ENCODE results near the gene ESPNL.
"Not testable (repeated sequence)": the region's sequence is repeated elsewhere in the genome, so short reads cannot be mapped to it uniquely, and the experiment has no call there.

ESPNL gene

DNA sequence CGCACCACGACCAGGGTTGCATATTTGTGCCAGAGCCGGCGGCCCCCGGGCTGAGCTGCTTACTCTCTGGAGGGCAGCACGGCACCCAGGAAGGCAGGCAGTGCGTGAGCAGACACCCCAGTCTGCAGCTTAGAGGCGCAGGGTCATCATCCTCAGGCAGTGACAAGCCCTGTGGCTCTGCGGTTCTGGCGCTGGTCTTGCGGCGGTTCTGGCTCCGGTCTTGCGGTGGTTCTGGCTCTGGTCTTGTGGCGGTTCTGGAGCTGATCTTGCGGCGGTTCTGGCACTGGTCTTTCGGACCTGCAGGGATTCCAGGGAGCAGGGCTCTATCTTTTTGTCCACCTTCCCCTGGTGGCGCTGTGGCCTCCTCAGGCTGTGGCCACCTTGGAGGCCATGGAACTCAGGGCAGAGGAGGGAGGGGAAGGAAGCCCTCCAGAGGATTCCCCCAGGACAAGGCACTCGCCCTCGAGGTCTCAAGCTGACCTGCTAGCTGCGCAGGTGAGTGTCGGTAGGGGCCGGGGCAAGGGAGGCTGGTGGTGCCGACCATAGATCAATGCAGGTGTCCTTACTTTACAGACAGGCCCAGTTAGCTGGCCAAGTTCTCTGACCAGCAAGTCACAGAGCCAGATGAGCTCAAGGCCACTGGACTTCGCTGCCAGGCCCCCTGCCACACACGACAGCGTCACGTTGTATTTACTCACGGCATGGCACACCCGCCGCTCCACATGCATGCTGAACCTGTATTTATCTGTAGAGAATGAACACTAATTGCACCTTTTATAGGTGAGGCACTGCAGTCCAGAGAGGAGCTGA lies 14.9 kb downstream of the ESPNL start:
- no peak for DNase-seq (ENCODE audit: low spot score)

DNA sequence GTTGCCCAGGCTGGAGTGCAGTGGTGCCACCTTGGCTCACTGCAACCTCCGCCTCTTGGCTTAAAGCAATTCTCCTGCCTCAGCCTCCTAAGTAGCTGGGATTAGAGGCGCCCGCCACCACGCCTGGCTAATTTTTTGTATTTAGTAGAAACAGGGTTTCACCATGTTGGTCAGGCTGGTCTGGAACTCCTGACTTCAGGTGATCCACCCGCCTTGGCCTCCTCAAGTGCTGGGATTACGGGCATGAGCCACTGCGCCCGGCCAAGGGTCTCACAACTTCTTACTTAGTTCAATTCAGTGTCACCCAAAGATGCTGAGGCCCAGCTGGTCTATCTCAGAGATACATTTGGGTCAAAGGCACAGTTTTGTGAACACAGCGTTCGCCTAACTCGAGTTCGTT lies 15.6 kb downstream of the ESPNL start:
- DNase-seq (ENCODE audit: low spot score), result not testable (repeated sequence)

DNA sequence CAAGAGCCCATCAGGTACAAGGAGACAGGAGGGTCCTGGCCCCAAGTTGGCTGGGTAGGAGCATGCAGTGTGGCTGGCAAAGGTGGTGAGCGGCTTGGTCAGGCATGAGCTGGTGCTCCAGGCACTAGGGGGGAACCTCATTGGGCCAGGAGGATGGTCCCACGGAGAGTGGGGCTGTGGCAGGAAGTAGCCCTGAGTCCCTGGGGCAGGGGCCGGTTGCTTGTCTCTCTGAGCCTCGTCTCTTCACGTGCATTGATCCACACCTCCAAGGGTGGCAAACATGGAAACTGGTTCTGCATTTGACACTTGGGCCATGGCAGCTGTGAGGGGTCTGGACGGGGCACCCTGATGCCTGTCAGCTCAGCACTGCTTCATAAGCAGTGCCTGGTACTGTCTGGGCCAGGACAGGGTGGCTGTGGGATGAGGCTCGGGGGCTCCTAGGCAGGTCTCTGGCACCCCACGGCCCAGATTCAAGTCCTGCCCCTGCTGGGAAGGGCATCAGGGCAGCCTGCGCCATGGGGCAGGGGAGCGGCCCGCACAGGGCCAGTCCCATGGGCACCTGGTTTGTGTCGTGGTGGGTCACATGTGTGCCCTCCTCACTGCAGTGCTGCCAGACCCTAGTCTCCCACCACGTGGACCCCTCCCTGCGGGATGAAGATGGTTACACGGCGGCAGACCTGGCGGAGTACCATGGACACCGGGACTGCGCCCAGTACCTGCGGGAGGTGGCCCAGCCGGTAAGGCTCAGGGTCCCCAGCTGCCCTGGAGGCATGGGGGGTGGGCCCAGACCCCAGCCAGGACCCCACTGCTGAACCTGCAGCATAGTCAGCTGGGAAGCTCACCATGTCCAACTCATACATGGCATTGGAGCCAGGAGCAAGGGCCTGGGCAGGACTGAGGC lies 16.4 kb downstream of the ESPNL start:
- no peak for DNase-seq (ENCODE audit: low spot score)

DNA sequence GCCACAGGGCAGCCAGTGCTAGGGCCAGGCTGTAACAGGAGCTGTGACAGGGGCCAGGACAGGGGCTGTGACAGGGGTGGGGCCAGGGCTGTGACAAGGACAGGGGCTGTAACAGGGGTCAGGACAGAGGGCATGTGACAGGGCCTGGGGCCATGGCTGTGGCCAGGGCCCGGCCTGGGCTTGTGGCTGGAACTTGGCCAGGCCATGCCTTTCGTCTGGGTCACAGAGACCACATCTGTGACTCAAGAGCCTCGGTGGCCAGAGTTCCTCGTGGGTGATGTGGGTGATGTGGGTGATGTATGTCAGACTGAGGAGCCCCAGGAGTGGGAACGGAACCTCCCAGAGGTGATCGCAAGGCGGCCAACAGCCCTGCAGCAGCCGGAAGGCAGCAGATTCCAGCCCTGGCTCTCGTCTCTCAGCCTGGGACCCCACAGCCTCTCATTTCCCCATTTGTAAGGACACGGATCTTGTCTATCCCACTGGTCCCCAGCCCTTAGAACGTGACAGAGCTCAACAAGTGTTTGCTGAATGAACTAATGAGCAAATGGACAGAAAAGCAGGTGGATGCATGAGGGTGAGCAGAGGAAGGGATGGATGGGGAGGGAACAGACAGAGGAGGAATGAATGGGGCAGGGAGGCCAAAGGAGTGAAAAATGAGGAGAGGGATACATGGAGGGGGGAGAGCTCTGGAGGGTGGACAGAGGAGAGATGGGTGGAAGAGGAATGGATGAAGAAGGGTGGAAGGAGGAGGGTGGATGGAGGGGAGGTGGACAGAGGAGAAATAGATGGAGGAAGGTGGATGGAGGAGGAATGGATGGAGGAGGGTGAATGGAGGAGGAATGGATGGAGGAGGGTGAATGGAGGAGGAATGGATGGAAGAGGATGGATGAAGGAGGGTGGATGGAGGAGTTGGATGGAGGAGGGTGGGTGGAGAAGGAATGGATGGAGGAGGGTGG lies 17.3 kb downstream of the ESPNL start:
- no peak for DNase-seq (ENCODE audit: low spot score)

DNA sequence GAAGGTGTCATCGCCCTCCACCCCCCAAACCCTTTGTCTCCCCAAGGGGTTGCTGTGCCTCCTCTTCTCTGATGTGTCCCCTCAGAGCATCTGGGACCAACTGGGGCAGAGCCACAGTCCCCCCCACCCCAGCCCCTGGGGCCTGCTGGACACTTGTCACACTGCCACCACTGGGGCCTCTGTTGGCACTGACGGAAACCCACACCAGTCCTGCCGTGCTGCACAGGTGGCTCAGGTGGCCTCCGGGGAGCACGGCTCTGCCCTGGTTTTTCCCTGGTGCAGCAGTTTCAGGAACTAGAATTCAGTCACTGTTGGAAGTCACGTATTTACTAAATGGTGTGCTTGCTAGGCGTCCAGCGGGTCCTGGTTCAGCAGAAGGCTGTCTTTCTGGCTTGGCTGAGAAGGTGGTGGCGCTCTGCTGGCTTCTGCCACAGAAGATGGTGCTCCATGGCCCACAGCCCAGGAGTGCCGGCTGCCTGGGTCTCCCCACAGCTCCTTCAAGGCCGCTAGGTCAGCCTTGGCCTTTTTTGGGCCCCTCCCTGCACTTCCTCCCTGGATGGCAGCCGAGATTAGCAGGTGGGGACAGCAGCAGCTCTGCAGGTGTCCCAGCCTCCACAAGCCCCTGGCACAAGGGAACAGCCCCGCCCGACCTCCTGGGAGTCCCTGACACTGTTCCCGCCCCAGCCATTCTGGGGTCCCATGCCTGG lies 19.8 kb downstream of the ESPNL start:
- no peak for DNase-seq (ENCODE audit: low spot score)

DNA sequence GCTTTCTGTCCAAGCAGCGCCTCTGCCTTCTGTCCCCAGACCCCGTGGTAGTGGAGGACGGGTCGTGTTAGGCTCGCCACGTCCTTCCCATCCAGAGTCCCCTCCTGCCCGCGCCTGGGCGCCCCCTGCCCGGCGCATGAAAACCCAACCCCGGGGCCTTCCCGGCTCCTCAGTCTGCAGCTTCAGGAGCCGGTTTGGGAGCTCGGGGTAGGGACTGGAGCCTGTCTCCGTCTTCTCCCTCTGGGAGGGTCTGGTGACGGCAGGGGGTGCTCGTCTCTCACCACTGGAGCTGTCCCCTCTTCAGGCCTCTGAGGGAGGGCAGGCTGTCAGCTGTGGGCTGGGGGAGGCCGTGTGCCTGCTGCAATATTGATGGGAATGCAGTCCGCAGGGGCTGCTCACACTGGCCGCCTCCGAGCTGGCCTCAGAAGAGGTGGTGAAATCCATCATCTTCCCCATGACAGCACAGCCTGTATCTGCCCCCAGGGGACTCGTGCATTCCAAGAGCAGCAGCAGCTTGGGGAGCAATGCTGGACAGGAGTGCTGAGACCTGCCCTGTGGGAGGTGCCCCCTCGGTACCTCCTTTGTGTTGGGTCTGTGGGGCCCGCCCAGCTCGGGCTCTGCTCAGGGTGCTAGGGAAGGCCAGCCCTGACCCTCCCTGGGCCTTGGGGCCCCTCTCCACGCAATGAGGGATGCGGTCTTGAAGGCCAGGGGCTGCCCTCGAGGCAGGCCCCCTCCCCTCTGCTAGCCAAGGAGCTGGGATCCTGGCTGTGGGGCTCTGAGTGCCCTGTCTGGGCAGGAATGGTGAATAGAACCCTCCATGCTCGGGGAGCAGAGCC lies 20.5 kb downstream of the ESPNL start:
- DNase-seq (ENCODE audit: low spot score), result no peak

DNA sequence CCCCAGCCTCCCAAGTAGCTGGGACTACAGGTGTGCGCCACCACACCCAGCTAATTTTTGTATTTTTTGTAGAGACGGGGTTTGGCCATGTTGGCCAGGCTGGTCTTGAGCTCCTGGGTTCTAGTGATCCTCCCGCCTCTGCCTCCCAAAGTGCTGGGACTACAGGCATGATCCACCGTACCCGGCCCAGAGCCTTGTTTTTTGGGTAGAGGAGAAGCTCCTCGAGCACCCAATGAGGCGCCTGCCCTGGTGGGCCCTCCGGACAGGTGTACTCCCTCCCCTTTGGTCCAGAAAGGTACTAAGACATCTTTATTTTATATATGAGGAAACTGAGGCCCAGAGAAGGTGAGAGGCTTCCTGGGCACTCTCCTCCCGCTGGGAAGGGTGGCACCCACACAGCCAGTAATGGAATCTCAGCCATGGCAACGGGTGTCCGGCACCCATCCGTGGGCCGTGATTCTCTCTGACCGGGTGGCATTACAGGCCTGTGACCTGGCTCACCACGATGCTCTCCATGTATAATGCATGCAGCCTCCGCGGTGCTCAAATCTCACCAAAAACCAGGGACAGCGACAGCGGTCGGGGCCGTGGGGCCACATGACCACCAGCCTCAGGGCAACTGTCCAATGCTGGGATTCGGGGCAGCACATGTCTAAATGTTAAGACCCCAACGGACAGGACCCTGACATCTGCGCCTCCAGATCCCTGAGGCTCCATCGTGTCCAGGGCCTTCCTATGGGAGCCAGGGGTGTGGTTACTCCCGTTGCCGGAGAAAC lies 21.6 kb downstream of the ESPNL start:
- DNase-seq (ENCODE audit: low spot score), result no peak

DNA sequence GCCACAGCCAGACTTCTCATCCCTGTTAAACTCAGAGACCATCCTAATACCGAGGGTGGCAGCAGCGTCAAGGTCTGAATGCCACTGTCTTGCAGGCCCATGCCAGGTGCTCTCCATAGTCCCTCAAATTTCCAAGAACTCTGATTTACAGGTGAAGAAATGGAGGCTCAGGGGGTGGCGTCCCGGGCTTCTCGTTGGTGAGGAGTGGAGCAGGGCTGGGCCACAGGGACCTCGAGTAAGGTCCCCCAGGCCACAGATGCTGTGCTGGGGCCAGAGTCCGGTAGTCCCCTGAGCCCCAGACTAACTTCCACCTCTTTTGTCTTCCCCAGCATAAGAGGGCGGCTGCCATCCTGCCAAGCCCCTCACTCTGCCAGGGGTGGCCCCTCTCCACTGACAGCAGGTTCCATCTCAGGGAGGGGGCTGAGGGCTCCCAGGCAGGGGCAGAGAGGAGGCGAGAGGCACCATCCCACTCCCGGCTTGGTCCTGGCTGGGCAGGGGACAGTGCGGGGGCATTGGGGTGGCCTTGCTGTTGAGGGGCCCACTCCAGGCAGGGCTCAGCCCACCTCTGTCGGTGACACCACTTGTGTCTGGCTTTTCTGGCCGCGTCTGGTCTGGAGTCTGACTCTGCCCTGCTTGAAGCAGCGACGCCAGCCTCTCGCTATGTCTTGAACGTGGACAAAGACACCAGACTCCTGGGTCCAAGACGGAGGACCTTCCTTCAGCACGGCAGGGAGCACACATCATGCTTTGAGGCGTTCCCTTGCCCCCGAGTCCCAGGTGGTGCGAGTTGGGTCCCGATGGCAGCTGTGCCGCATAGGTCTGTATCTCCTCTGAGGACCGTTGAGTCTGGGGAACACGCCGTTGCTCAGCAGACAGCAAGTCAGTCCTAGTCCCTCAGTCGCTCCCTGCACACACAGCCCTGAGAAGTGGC lies 22.4 kb downstream of the ESPNL start:
- no peak for DNase-seq (ENCODE audit: low spot score)

DNA sequence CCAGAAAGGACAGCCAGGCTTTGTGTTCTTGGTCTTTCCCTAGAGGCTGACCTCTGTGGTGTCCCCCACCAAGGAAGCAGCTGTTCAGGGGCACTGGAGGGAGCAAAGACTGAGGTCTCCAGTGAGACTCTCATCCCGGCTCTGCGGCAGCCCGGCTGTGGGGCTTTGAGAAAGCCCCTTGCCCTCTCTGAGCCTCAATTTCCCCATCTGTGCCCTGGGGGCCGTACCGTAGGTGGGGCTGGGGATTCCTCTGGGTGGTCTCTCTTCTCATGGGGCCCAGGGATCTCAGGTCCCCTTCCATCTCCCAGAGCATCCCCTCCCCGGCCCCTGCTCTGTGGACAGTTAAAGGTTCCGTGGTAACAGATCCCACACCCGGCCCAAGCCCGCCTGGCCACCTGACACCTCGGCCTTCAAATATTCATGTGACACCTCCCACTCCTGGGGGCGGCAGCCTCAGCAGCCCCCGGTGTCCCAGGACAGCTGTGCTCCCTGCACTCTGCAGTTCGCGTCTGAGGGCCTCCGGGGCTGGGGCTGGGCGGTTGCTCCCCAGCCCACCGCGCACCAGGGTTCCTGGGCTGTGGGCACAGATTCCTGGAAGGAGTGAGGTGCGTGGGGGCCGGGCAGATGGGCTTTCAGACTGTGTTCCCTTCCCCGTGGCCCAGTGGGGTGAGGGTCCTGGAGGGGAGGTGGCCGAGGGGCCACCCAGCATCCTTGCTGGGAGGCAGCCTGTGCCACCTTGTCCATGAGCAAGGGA lies 23.3 kb downstream of the ESPNL start:
- no peak for DNase-seq (ENCODE audit: low spot score)

DNA sequence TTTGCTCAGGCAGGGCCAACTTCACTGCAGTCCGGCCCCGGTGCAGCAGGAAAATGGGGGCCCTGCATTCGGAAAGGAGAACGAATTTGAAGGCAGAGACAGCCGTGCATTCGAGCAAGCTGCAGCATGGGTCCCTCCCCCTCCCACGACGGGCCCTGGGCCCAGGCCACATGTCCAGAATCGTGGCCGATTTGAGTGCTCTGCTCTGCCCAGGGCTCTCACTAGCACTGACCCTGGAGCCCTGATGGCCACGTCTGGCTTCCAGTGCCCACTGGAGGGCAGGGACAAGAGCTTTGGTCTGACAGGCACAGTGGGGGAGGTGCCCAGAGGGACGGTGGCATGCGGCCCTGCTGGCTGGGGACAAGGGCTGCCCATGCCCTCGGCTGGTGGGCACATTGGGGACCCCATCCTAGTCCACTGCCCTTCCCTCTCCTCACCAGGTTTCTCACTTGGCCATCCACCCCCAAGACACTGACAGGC lies 23.9 kb downstream of the ESPNL start:
- no peak for DNase-seq (ENCODE audit: low spot score)

DNA sequence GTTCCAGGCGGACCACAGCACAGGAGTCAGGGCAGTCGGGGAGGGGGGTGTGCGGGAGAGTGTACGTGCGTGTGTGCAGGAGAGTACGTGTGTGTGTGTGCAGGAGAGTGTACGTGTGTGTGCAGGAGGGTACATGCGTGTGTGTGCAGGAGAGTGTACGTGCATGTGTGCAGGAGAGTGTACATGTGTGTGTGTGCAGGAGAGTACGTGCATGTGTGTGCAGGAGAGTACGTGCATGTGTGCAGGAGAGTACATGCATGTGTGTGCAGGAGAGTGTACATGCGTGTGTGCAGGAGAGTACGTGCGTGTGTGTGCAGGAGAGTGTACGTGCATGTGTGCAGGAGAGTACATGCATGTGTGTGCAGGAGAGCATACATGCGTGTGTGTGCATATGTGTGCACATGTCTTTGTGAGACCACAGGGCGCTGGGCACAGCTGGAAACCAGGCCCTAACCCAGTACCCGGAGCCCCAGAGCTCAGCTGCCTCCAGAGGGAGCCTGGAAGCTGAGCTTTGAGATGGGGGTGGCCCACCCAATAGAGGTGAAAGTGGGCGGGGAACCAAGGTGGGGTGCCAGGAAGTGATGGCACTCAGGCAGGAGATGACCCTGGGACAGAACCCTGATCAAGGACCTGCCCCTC lies 24.5 kb downstream of the ESPNL start:
- no peak for DNase-seq (ENCODE audit: low spot score)

DNA sequence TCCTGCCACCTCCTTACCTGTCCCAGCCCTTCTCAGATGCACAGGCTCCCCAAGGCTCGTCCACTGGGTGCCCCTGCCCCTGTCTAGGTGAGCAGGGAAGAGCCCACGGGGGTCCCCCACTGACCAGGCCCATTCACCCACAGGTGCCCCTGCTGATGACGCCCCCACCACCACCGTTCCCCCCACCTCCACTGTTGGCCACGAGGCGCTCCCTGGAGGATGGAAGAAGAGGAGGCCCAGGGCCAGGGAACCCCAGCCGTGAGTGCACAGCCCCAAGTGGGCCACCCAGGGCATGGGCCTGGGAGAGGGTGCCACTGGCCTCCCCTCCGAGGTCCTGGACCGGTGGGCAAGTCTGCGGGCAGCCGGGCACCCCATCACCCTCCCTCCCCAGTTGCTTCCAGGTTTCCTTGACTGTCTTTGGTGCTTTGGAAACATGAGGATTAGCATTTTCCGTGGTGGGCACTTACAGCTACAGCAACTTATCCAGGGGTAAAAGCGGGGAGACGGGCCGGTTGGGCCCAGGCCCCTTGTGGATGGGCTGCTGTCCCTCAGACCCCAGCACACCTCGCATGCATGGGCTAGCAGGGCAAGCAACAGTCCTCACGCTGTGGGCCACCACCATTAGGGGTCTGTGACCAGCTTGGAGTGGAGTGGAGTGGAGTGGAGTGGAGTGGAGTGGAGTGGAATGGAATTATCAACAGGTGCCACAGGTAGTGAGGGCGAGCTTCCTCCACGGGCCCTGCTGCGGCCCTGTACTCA lies 25.2 kb downstream of the ESPNL start:
- no peak for DNase-seq (ENCODE audit: low spot score)

DNA sequence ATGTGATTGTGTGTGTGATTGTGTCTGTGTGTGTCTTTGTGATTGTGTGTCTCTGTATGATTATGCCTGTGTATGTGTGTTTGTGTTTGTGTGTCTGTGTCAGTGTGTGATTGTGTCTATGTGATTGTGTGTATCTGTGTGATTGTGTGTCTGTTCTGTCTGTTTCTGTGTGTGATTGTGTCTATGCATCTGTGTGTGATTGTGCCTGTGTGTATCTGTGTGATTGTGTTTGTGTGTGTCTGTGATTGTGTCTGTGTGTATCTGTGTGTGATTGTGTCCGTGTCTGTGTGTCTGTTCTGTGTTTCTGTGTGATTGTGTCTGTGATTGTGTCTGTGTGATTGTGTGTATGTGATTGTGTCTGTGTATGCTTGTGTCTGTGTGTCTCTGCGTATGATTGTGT lies 26.2 kb downstream of the ESPNL start:
- DNase-seq (ENCODE audit: low spot score), result no peak

DNA sequence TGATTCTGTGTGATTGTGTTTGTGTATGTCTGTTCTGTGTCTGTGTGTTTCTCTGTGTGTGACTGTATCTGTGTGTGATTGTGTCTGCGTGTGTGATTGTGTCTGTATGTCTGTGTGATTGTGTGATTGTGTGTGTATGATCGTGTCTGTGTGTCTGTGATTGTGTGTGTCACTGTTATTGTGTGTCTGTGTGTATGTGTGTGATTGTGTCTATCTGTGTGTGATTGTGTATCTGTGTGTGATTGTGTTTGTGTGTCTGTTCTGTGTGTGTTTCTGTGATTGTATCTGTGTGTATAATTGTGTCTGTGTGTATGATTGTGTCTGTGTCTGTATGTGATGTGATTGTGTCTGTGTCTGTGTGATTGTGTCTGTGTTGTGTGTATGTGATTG lies 26.6 kb downstream of the ESPNL start:
- no peak for DNase-seq (ENCODE audit: low spot score)

DNA sequence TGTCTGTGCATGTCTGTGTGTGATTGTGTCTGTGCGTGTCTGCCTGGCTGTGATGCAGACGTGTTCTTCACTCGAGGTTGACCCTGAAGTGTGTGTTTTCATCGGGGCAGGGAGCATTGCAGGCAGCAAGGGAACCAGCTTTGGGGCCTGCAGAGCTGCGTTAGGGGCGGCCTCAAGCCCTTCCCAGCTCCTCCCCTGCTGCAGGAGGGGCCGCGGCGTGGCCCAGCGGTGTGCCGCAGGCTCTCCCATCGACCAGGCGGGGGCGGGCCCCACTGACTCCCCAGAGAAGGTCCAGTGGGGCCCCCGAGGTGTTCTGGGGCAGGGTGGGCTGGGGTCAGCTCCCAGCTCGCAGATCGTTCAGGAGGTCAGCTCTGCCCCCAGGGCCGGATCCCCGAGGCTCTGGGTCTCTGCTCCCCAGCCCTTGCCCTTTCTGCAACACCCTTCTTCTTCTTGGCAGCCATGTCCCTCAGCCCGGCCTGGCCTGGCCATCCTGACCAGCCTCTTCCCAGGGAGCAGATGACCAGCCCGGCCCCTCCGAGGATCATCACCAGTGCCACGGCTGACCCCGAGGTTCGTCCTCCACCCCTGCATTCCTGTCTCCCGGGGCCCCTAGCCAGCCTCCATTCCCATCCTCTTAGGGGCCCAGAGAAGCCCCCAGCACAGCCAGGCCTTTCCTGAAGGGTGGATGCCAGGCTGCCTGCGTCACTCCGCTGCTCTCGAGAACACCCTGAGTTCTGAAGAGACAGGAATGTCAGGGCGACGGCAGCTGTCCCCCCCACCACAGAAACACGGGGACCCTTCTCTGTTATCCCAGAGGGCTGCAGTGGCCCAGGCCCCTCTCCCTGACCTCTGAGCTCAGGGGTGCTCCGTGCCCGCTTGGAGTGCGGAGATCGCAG lies 27.3 kb downstream of the ESPNL start:
- no peak for DNase-seq (ENCODE audit: low spot score)
